GM18951 (cell line): ENCODE data around the gene ARHGAP10.

Source experiments
- POLR2A ChIP-seq: IDR thresholded peaks from 4 replicates; pipeline ENCODE4 v1.6.1; 2011; ENCODE audit warnings: mild to moderate bottlenecking; ENCODE audit not compliant: insufficient read length, insufficient read depth; ENCODE audit errors: extremely low read depth
- in situ Hi-C: fragments of 300-500 bp; cut with MboI; formaldehyde crosslinking; loops from one replicate; pipeline ENCODE4 v1.12.0; 2022; ENCODE audit warnings: low sequenced_read_pairs, mixed read lengths, inconsistent platforms; ENCODE audit not compliant: unreplicated experiment

Gene ARHGAP10

GRCh38 chr4:147923381-147923780 lies 191.5 kb downstream of the ARHGAP10 start:
- TF ChIP-seq POLR2A = no peak
- in situ Hi-C loops = no loop called here

DNA sequence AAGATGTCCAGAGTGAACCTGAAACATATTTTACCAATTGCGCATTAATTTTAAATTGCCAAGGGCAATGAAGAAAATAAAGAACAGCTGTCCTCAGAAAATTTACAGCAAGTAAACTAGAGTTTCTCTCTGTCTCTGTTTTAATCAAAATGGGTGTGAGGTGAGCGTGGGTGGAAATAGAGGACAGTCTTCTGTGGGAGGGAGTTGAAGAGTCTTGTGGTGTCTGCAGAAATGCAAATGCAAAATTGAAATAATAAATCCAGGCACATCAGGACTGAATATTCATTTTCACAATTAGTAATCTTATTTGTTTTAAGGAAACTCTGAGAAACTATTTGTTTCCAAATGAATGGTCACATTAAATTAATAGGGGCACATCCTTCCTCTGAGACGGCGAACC lies 192.0 kb downstream of the ARHGAP10 start:
- in situ Hi-C loops = no loop called here
- no peak for TF ChIP-seq POLR2A

DNA sequence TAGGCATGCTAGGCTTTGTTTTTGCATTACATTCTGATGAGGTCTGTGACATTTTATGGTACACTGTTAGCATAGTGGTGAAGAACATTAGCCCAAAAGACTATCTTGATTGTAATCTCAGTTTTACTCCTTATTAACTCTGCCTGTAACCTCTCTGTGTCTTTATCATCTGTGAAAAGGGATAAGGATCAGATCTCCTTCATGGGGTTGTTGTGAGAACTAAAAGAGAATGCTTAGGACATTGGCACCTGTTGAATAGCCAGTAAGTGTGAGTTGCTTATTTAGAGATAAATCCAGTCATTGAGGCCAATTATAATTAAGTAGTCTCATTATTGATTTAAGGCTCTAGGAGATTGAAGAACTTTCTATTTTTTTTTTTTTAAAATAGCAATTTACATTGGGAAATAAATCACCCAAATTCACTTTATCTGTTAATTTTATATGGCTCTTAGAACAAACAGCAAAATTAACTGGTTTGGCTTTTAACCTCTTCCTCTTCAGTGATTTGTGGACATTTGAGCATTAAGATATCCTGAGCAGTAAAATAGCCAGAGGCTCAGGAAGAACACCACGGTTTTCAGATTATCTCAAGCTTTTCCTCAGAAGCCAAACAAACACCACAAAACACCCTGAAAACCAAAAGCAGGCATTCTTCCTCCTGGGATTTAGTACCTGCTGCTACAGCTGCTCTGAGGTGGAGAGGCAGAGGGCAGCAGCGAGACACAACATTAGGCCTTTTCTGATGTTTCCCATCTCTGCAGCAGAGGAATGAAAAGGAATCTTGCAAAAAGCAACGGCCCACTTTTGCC lies 192.9 kb downstream of the ARHGAP10 start:
- in situ Hi-C loops = no loop called here
- no peak for TF ChIP-seq POLR2A

GRCh38 chr4:147927377-147928137 lies 195.7 kb downstream of the ARHGAP10 start:
- in situ Hi-C loops = no loop called here
- no peak for TF ChIP-seq POLR2A

DNA sequence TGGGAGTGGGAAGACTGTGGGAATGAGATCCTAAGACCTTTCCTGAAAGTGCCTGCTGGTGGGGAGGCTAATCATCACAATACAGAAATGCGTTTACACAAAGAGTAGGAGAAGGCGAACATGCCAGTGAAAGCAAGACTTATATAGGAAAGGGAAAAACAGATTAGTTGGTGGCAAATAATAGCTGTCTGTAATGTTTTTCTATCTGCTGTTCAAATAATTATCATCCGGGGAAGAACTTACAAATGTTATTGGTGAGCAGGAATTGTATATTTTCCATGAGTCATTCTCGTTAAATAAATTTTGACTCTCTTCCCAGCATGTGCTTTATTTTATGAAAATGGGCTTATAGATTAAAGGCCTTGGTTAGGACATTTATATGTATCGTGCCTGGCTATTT lies 196.5 kb downstream of the ARHGAP10 start:
- no peak for TF ChIP-seq POLR2A
- in situ Hi-C loops = no loop called here

- no peak for TF ChIP-seq POLR2A
- in situ Hi-C loops = no loop called here
Observed at GRCh38 chr4:147929746-147930145, 197.9 kb downstream of the ARHGAP10 start.

GRCh38 chr4:147933316-147933715 lies 201.4 kb downstream of the ARHGAP10 start:
- in situ Hi-C loops = no loop called here
- TF ChIP-seq POLR2A = no peak

DNA sequence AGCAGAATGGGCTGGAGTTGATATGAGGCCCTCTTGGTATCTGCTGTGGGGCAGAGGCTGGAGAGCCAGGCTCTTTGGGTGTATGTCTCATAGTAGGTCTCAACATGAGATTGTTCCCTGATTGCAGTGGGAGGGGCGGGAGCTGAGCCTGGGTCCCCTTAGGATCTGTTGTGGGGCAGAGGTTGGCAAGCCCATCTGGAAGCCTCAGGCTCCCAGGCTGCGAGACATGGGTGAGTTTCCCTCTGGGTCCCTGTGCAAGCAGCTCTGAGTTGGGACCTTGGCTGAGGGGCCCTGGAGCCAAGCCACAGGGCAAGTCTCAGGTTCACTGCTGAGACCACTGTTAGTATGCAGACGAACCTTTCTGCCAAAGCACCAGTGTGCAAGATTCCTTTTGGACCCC lies 201.9 kb downstream of the ARHGAP10 start:
- in situ Hi-C loops = no loop called here
- TF ChIP-seq POLR2A = no peak

DNA sequence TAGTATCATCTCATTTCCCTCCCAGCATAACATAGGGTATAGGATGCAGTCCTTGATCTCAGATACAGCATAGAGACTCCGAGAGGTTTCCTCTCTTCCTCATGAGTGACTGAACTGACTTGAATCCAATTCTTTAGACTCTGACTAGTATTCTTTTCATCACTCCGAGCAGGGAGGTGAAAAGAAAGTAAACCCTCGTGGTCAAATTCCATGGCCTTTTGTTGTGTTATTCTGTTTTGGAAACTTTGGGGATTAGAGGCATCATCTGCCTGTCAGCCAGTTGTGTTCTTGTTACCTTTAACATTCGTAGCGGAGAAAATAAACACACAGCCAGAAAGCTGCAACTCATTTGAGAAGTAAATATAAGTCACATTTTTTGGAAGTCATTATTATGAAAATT lies 206.6 kb downstream of the ARHGAP10 start:
- in situ Hi-C loops = no loop called here
- no peak for TF ChIP-seq POLR2A

DNA sequence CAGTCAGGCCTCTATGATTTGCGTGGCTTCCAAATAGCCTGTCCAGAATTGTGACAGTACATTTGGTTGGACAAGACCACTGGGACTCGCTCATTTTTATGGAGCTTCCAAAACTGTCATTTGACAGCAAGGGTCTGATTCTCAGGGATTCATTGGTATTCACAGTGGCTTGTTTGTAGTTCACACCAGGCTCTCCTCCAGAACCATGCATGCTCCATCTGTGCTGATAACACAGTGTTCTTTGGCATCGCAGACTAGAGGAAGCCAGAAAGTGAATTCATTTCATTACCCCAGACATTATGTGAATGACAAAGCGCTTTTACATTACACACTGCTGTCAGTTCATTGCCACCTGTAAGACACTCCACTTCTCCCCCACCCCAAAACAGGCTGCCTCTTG lies 208.3 kb downstream of the ARHGAP10 start:
- in situ Hi-C loops = no loop called here
- TF ChIP-seq POLR2A = no peak

- no peak for TF ChIP-seq POLR2A
- in situ Hi-C loops = no loop called here
Observed at GRCh38 chr4:147941373-147941772, 209.5 kb downstream of the ARHGAP10 start.

GRCh38 chr4:147942729-147943128 lies 210.8 kb downstream of the ARHGAP10 start:
- in situ Hi-C loops = no loop called here
- no peak for TF ChIP-seq POLR2A

DNA sequence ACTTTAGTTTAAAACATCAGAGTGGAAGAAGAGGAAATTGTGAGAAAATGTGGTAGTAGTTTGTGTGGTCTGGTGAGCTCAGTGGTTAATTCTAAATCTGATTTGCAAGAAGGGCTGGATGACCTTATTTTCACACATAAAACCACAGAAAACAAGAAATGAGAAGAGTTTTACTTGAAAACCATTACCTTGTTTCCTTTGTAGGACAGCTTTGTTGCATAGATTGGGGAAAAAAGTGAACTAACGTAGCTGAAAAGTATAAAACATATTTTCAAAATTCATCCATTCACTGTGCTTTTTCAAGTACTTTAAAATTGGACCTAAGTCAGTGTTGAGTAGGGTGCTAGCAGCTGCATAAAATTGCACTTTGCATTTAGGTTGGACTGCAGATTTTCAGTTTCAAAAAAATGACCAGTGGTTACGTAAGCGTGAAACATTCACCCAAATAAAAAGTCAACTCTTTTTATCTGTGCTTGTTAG lies 211.3 kb downstream of the ARHGAP10 start:
- in situ Hi-C loops = no loop called here
- TF ChIP-seq POLR2A = no peak

DNA sequence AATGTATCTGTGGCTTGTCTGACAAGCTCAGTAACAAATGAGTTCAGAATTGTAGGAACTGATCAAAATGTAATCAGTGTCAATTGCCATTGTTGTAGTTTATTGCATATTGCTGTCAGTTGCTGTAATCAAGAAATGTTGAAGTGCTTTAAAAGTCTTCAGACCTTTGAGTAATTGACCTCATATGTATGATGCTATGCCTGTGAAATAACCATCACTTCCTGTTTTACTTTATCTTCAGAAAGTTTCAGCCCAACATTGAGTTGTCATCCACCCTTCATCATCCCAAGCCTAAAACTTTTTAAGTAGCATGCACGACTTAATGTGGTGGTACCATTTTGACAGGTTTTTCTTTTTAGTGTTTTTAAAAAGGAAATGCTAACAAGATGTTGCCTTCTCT lies 212.4 kb downstream of the ARHGAP10 start:
- no peak for TF ChIP-seq POLR2A

More for the DNA sequence above, 212.4 kb downstream of the ARHGAP10 start:
- in situ Hi-C loops = no loop called here
